Stimulated activated naive B cell treated with anti-CD40 and anti-IgM and Interleukin-4, amounts not matched to agents 10 μg/mL and 1 μg/mL and 100 μg/mL, for 72 hours (primary cell): ENCODE measurements around the gene SNX32.

Source experiments
- ATAC-seq, 2 donors: fragments of 150-1000 bp; cut with Tn5 transposase; replicated peaks; 2 replicates each; pipeline ENCODE4 v1.10.0; 2021; ENCODE audit warnings: moderate library complexity in 1 of 2
- DNase-seq: peaks from one replicate; pipeline ENCODE4 v3.0.0; 2021
- H3K27ac Mint-ChIP-seq: one replicate; pipeline ENCODE4 v1.8.0; 2022; ENCODE audit warnings: mild to moderate bottlenecking, mixed read lengths
- H3K27me3 Mint-ChIP-seq, 2 donors: one replicate each; pipeline ENCODE4 v1.8.0; 2022; ENCODE audit warnings: mixed read lengths in 2 of 2
- H3K36me3 Mint-ChIP-seq, 2 donors: one replicate each; pipeline ENCODE4 v1.8.0; 2022; ENCODE audit warnings: mixed read lengths in 2 of 2, mild to moderate bottlenecking in 1 of 2
- H3K4me1 Mint-ChIP-seq, 2 donors: one replicate each; pipeline ENCODE4 v1.8.0; 2022; ENCODE audit warnings: mixed read lengths in 2 of 2, mild to moderate bottlenecking in 1 of 2
- H3K4me3 Mint-ChIP-seq, 2 donors: one replicate each; pipeline ENCODE4 v1.8.0; 2022; ENCODE audit warnings: mild to moderate bottlenecking in 2 of 2, mixed read lengths in 2 of 2, moderate library complexity in 1 of 2
- H3K9me3 Mint-ChIP-seq, 2 donors: one replicate each; pipeline ENCODE4 v1.8.0; 2022; ENCODE audit warnings: mixed read lengths in 2 of 2, mild to moderate bottlenecking in 1 of 2

SNX32 gene

GRCh38 chr11:65833297-65834030 is at the start of gene SNX32:
Gene SNX32 (plus strand): TSS chr11:65833963. CDS start chr11:65834066, 103 bp downstream.
- ATAC-seq, result peak; percentile 99
- Mint-ChIP-seq H3K27ac (no peak within 1 kb of the TSS), H3K36me3 (no peaks in the 10 kb centered on the region), H3K4me3 (no peak within 1 kb of the TSS), H3K27me3 (peaks cover 0 to 9% of the 10 kb centered on the region in 2 donors), H3K9me3 (peaks cover 4 to 5% of the 10 kb centered on the region in 2 donors), H3K4me1 (peaks cover 19 to 23% of the 10 kb centered on the region in 2 donors)
- DNase-seq, result peak; percentile 94

GRCh38 chr11:65785319-65786007 is 48.3 kb upstream of the SNX32 start:
- Mint-ChIP-seq H3K27me3 (peaks cover 34 to 51% of the 10 kb centered on the region in 2 donors), H3K27ac (peak overlapping the region; percentile 83), H3K4me1 (peaks cover 17 to 21% of the 10 kb centered on the region in 2 donors), H3K36me3 (peaks cover 0 to 2% of the 10 kb centered on the region in 2 donors), H3K4me3 (peak overlapping the region; percentile 66 to 67), H3K9me3 (no peaks in the 10 kb centered on the region)
- DNase-seq (no peak), ATAC-seq (no peak)

- Mint-ChIP-seq H3K4me3 (peak overlapping the region; percentile 66 to 67), H3K27ac (peak overlapping the region; percentile 83), H3K4me1 (peaks cover 19 to 24% of the 10 kb centered on the region in 2 donors), H3K9me3 (no peaks in the 10 kb centered on the region), H3K36me3 (peaks cover 0 to 2% of the 10 kb centered on the region in 2 donors), H3K27me3 (peaks cover 40 to 55% of the 10 kb centered on the region in 2 donors)
- no peak for DNase-seq
- no peak for ATAC-seq
These were observed 47.6 kb upstream of the SNX32 start for GRCh38 chr11:65786008-65786785.

- peak within 1 kb of the TSS; percentile 79 to 81 for H3K4me3 Mint-ChIP-seq
These were observed 46.8 kb upstream of the SNX32 start, which contains the start of gene OVOL1 for GRCh38 chr11:65786786-65787636. Gene OVOL1 (plus strand): TSS chr11:65787063. CDS start chr11:65787374, 311 bp downstream.

GRCh38 chr11:65787649-65788622 is 45.8 kb upstream of the SNX32 start:
- Mint-ChIP-seq H3K36me3 (peaks cover 0 to 2% of the 10 kb centered on the region in 2 donors), H3K27ac (peak overlapping the region; percentile 90), H3K9me3 (no peaks in the 10 kb centered on the region), H3K4me1 (peaks cover 28 to 36% of the 10 kb centered on the region in 2 donors), H3K27me3 (peaks cover 40 to 55% of the 10 kb centered on the region in 2 donors), H3K4me3 (peak overlapping the region; percentile 72 to 81)
- DNase-seq, result no peak
- peak in 1 of 2 donors; percentile 15 for ATAC-seq

More at GRCh38 chr11:65786786-65787636, 46.8 kb upstream of the SNX32 start, which contains the start of gene OVOL1:
- H3K27ac Mint-ChIP-seq, result peak within 1 kb of the TSS; percentile 93
- H3K27me3 Mint-ChIP-seq, result peaks cover 40 to 55% of the 10 kb centered on the region in 2 donors
- peaks cover 0 to 2% of the 10 kb centered on the region in 2 donors for H3K36me3 Mint-ChIP-seq
- ATAC-seq (no peak), DNase-seq (no peak)
- H3K4me1 Mint-ChIP-seq, result peaks cover 25 to 32% of the 10 kb centered on the region in 2 donors
- no peaks in the 10 kb centered on the region for H3K9me3 Mint-ChIP-seq

GRCh38 chr11:65788821-65789220 is 44.9 kb upstream of the SNX32 start:
- no peak overlapping the region for H3K27ac Mint-ChIP-seq
- H3K9me3 Mint-ChIP-seq, result no peaks in the 10 kb centered on the region
- peaks cover 0 to 2% of the 10 kb centered on the region in 2 donors for H3K36me3 Mint-ChIP-seq
- peaks cover 28 to 36% of the 10 kb centered on the region in 2 donors for H3K4me1 Mint-ChIP-seq
- peaks cover 40 to 54% of the 10 kb centered on the region in 2 donors for H3K27me3 Mint-ChIP-seq
- DNase-seq (no peak), ATAC-seq (no peak)
- H3K4me3 Mint-ChIP-seq, result no peak overlapping the region

GRCh38 chr11:65789230-65790103 is 44.3 kb upstream of the SNX32 start:
- DNase-seq, result no peak
- H3K27me3 Mint-ChIP-seq, result peaks cover 40 to 53% of the 10 kb centered on the region in 2 donors

GRCh38 chr11:65790104-65790901 is 43.5 kb upstream of the SNX32 start:
- H3K36me3 Mint-ChIP-seq, result peaks cover 0 to 2% of the 10 kb centered on the region in 2 donors
- no peak overlapping the region for H3K4me3 Mint-ChIP-seq
- peaks cover 46 to 57% of the 10 kb centered on the region in 2 donors for H3K27me3 Mint-ChIP-seq
- ATAC-seq (no peak), DNase-seq (no peak)
- peak overlapping the region; percentile 68 for H3K27ac Mint-ChIP-seq
- no peaks in the 10 kb centered on the region for H3K9me3 Mint-ChIP-seq
- H3K4me1 Mint-ChIP-seq, result peaks cover 28 to 36% of the 10 kb centered on the region in 2 donors

More at GRCh38 chr11:65789230-65790103, 44.3 kb upstream of the SNX32 start:
- peaks cover 28 to 36% of the 10 kb centered on the region in 2 donors for H3K4me1 Mint-ChIP-seq
- H3K9me3 Mint-ChIP-seq, result no peaks in the 10 kb centered on the region
- peaks cover 0 to 2% of the 10 kb centered on the region in 2 donors for H3K36me3 Mint-ChIP-seq
- no peak for ATAC-seq
- peak overlapping the region; percentile 47 for H3K27ac Mint-ChIP-seq
- no peak overlapping the region for H3K4me3 Mint-ChIP-seq

- ATAC-seq (no peak), DNase-seq (no peak)
- no peaks in the 10 kb centered on the region for H3K9me3 Mint-ChIP-seq
- peaks cover 43 to 52% of the 10 kb centered on the region in 2 donors for H3K27me3 Mint-ChIP-seq
- H3K4me1 Mint-ChIP-seq, result peaks cover 21 to 36% of the 10 kb centered on the region in 2 donors
- H3K36me3 Mint-ChIP-seq, result peaks cover 0 to 2% of the 10 kb centered on the region in 2 donors
- H3K27ac Mint-ChIP-seq, result peak overlapping the region; percentile 56
- no peak overlapping the region for H3K4me3 Mint-ChIP-seq
These were observed 42.7 kb upstream of the SNX32 start for GRCh38 chr11:65790902-65791650.

- ATAC-seq (peak; percentile 96 to 97), DNase-seq (peak; percentile 72)
- H3K4me1 Mint-ChIP-seq, result peaks cover 21 to 36% of the 10 kb centered on the region in 2 donors
- H3K9me3 Mint-ChIP-seq, result no peaks in the 10 kb centered on the region
- peaks cover 46 to 56% of the 10 kb centered on the region in 2 donors for H3K27me3 Mint-ChIP-seq
- H3K4me3 Mint-ChIP-seq, result peak overlapping the region in 1 of 2 donors; percentile 25
- peaks cover 0 to 2% of the 10 kb centered on the region in 2 donors for H3K36me3 Mint-ChIP-seq
- peak overlapping the region; percentile 88 for H3K27ac Mint-ChIP-seq
These were observed 42.0 kb upstream of the SNX32 start for GRCh38 chr11:65791719-65792213.
